Activated CD8-positive, alpha-beta T cell treated with anti-CD3 and anti-CD28 coated beads for 36 hours (primary cell): ENCODE measurements around the gene RIN1. TPM values are rescaled to one million over a fixed set of nuclear protein-coding genes. Genes with fewer than 3 reads are reported as not detected.

Experiments
- ATAC-seq: fragments of 200-7000 bp; cut with Tn5 transposase; one replicate; pipeline ENCODE4 v1.10.0; 2021; ENCODE audit warnings: mild to moderate bottlenecking, moderate library complexity
- CTCF ChIA-PET: fragments of 350-600 bp; sonication (Branson Sonifier 250); formaldehyde crosslinking; loops from one replicate; lab custom pipeline; 2021; ENCODE audit warnings: antibody characterized with exemption; lab: Charles Lee
- POLR2A ChIA-PET: fragments of 350-600 bp; sonication (Branson Sonifier 250); formaldehyde crosslinking; loops from one replicate; lab custom pipeline; 2021; ENCODE audit warnings: antibody characterized with exemption; lab: Charles Lee
- DNase-seq: peaks from one replicate; pipeline ENCODE4 v3.0.0-alpha.2; 2020
- H3K27ac Mint-ChIP-seq: one replicate; pipeline ENCODE4 v1.8.0; 2021; ENCODE audit warnings: mild to moderate bottlenecking, mixed read lengths
- H3K27me3 Mint-ChIP-seq: one replicate; pipeline ENCODE4 v1.8.0; 2021; ENCODE audit warnings: mixed read lengths
- H3K36me3 Mint-ChIP-seq: one replicate; pipeline ENCODE4 v1.8.0; 2021; ENCODE audit warnings: low read depth, mixed read lengths
- H3K4me1 Mint-ChIP-seq: one replicate; pipeline ENCODE4 v1.8.0; 2021; ENCODE audit warnings: low read depth, mixed read lengths
- H3K4me3 Mint-ChIP-seq: one replicate; pipeline ENCODE4 v1.8.0; 2021; ENCODE audit warnings: mild to moderate bottlenecking, moderate library complexity, mixed read lengths
- H3K9me3 Mint-ChIP-seq: one replicate; pipeline ENCODE4 v1.8.0; 2021; ENCODE audit warnings: mixed read lengths
- CTCF ChIP-seq: fragments of 200-600 bp; IDR thresholded peaks from one replicate; pipeline ENCODE4 v1.8.0; 2022; ENCODE audit warnings: antibody characterized with exemption, mild to moderate bottlenecking
- intact Hi-C: fragments of 100-400 bp; cut with micrococcal nuclease; formaldehyde crosslinking; loops from one replicate; pipeline ENCODE4 v1.10.0; 2022
- total RNA-seq, 2 experiments: library from RNA; stranded (reverse); gene quantifications; one replicate each; pipeline ENCODE4 v1.2.3, GENCODE V29; 2021

The RIN1 gene
- total RNA-seq, 2 experiments from 2014 or later, result 1.1 to 1.6 TPM

- no peak for ATAC-seq
- no peak for TF ChIP-seq CTCF
- H3K27ac Mint-ChIP-seq, result no peak overlapping the region
- intact Hi-C loops, result no loop called here
- no peak overlapping the region for H3K4me3 Mint-ChIP-seq
- peaks cover 18% of the 10 kb centered on the region for H3K36me3 Mint-ChIP-seq
- ChIA-PET POLR2A (interaction anchor here (0.6 to 1.2 kb wide), 5 partner anchors 8 to 286 kb away, joined by 3 read pairs; no protein-coding TSS in a partner anchor), CTCF (interaction anchor here (1.0 to 6.9 kb wide), 6 partner anchors 8 to 55 kb away, joined by 3 to 51 read pairs (median 6); no protein-coding TSS in a partner anchor)
- peaks cover 16% of the 10 kb centered on the region for H3K4me1 Mint-ChIP-seq
- no peaks in the 10 kb centered on the region for H3K9me3 Mint-ChIP-seq
- no peaks in the 10 kb centered on the region for H3K27me3 Mint-ChIP-seq
- no peak for DNase-seq
These were observed 30.7 kb upstream of the RIN1 start for GRCh38 chr11:66366844-66367477.

- TF ChIP-seq CTCF, result no peak
- H3K36me3 Mint-ChIP-seq, result peaks cover 20% of the 10 kb centered on the region
- H3K27ac Mint-ChIP-seq, result no peak overlapping the region
- peaks cover 16% of the 10 kb centered on the region for H3K4me1 Mint-ChIP-seq
- H3K9me3 Mint-ChIP-seq, result no peaks in the 10 kb centered on the region
- ATAC-seq, result no peak
- ChIA-PET CTCF (interaction anchor here (1.0 to 6.9 kb wide), 10 partner anchors 9 to 64 kb away, joined by 3 to 51 read pairs (median 4); partner anchors contain the start of gene BRMS1), POLR2A (interaction anchor here (0.7 to 1.2 kb wide), 3 partner anchors 15 to 93 kb away, joined by 3 read pairs; no protein-coding TSS in a partner anchor)
- no peak overlapping the region for H3K4me3 Mint-ChIP-seq
- no peak for DNase-seq
- no peaks in the 10 kb centered on the region for H3K27me3 Mint-ChIP-seq
- intact Hi-C loops, result no loop called here
These were observed 29.7 kb upstream of the RIN1 start for GRCh38 chr11:66365711-66366619.

GRCh38 chr11:66365166-66365565 lies 28.9 kb upstream of the RIN1 start:
- DNase-seq, result no peak
- ChIA-PET POLR2A (interaction anchor here (0.7 kb wide), 1 partner anchor 17 kb away, joined by 3 read pairs; no protein-coding TSS in a partner anchor), CTCF (interaction anchor here (1.0 to 6.9 kb wide), 8 partner anchors 10 to 63 kb away, joined by 3 to 51 read pairs (median 6); partner anchors contain the start of gene BRMS1)
- TF ChIP-seq CTCF, result no peak
- H3K4me1 Mint-ChIP-seq, result peaks cover 11% of the 10 kb centered on the region
- intact Hi-C loops, result no loop called here
- no peak for ATAC-seq
- H3K36me3 Mint-ChIP-seq, result peaks cover 18% of the 10 kb centered on the region
- no peak overlapping the region for H3K27ac Mint-ChIP-seq
- no peaks in the 10 kb centered on the region for H3K27me3 Mint-ChIP-seq
- no peaks in the 10 kb centered on the region for H3K9me3 Mint-ChIP-seq
- no peak overlapping the region for H3K4me3 Mint-ChIP-seq

DNA sequence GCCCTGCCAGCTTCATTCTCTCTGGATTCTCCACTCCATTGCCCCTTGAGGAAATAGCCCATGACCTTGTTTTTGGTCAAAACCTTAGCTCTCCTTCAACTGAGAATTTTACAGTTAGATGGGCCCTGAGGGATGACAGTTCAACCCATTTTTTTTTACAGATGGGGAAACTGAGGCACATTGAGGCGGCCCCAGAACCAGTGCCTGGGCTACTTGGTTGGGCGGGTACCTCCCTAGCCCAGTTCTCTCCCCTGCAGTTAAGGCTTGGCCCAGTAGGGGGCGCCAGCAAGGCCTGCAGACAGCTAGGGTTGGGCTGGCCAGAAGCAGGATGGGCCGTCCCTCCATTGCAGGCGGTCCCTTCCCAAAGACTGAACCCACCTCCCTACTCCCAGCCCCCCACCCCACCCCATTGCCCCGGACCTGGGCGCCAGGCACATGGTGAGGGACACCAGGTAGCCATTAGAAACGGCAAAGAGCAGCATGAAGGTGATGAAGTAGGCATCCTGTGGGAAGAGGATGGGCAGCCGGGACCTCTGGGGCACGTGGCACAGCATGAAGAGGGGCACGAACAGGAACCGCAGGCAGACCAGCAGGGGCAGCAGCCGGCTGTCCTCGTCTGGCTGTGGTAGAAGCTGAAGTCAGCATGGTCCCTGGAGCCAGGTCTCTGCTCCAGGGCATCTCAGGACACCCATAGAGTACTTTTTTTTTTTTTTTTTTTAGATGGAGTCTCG lies 27.7 kb upstream of the RIN1 start:
- H3K36me3 Mint-ChIP-seq, result peaks cover 12% of the 10 kb centered on the region
- no peak overlapping the region for H3K4me3 Mint-ChIP-seq
- no peak overlapping the region for H3K27ac Mint-ChIP-seq
- no peaks in the 10 kb centered on the region for H3K27me3 Mint-ChIP-seq
- H3K4me1 Mint-ChIP-seq, result peaks cover 4% of the 10 kb centered on the region
- intact Hi-C loops, result no loop called here
- ATAC-seq (peak; percentile 92), DNase-seq (peak; percentile 88)
- ChIA-PET POLR2A (interaction anchor here (1.5 to 2.0 kb wide), 2 partner anchors 14 to 19 kb away, joined by 3 to 9 read pairs; partner anchors contain the start of gene BRMS1), CTCF (interaction anchor here (0.5 to 6.9 kb wide), 25 partner anchors 8 to 494 kb away, joined by 3 to 51 read pairs (median 4); partner anchors contain the start of genes B4GAT1, BRMS1 and SLC29A2)
- H3K9me3 Mint-ChIP-seq, result no peaks in the 10 kb centered on the region
- peak; percentile 93 for TF ChIP-seq CTCF
